ENCODE results near the gene BSX.

BSX gene

GRCh38 chr11:122981388-122982264, at the start of gene BSX:
Gene BSX, minus strand, starts transcription at chr11:122981834. Its CDS starts 163 bp downstream, at chr11:122981671.
- Histone ChIP-seq H3K4me3 (ENCODE audit: insufficient read length, low read depth) (no peak within 1 kb of the TSS), H3K4me1 (ENCODE audit: insufficient read depth, insufficient read length) (no peaks in the 10 kb centered on the region), H3K27me3 (ENCODE audit: insufficient read depth, insufficient read length) (peaks cover 100% of the 10 kb centered on the region), H3K9ac (ENCODE audit: insufficient read length, low read depth) (no peak within 1 kb of the TSS), H3K9me3 (ENCODE audit: insufficient read depth, low read length) (no peaks in the 10 kb centered on the region), H3K36me3 (ENCODE audit: insufficient read depth, insufficient read length, low read length) (no peaks in the 10 kb centered on the region)
- DNase-seq (ENCODE audit: low read depth, low spot score), result peak; percentile 78
- no peak for TF ChIP-seq SUZ12 (IDR thresholded peaks at IDR 0.05; ENCODE audit: extremely low read depth, insufficient read depth, insufficient read length)
- TF ChIP-seq YY1 (IDR thresholded peaks at IDR 0.05; ENCODE audit: insufficient read depth, insufficient read length), result no peak
- no peak for TF ChIP-seq ZNF274 (IDR thresholded peaks at IDR 0.05; ENCODE audit: low read depth, low read length)

DNA sequence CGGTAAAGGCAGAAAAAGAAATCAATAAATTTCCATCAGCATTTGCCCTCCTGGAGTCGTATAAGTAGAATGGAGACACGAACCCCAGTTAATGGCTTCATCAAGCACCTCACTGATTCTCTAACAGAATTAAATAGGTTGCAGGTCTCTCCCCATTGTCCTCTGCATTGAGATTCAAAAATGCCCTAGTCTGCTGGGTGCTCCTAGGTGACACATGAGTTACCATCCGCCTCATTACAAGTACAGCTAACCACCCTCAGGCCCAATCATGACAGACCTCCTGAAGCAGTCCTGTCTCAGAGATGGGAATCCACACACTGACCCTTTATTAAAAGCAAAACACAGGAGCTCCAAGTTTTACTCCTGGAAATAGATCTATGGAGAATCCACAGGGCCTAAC, 48.9 kb upstream of the BSX start:
- DNase-seq (ENCODE audit: low read depth, low spot score), result no peak
- no peaks in the 10 kb centered on the region for H3K27me3 ChIP-seq (ENCODE audit: insufficient read depth, insufficient read length)
- no peaks in the 10 kb centered on the region for H3K36me3 ChIP-seq (ENCODE audit: insufficient read depth, insufficient read length, low read length)
- H3K9ac ChIP-seq (ENCODE audit: insufficient read length, low read depth), result no peak overlapping the region
- TF ChIP-seq ZNF274 (IDR thresholded peaks at IDR 0.05; ENCODE audit: low read depth, low read length) (no peak), SUZ12 (IDR thresholded peaks at IDR 0.05; ENCODE audit: extremely low read depth, insufficient read depth, insufficient read length) (no peak), YY1 (IDR thresholded peaks at IDR 0.05; ENCODE audit: insufficient read depth, insufficient read length) (no peak)
- no peak overlapping the region for H3K4me3 ChIP-seq (ENCODE audit: insufficient read length, low read depth)
- H3K4me1 ChIP-seq (ENCODE audit: insufficient read depth, insufficient read length), result no peaks in the 10 kb centered on the region
- H3K9me3 ChIP-seq (ENCODE audit: insufficient read depth, low read length), result no peaks in the 10 kb centered on the region

- peak; percentile 62 for DNase-seq (ENCODE audit: low read depth, low spot score)
- Histone ChIP-seq H3K36me3 (ENCODE audit: insufficient read depth, insufficient read length, low read length) (no peaks in the 10 kb centered on the region), H3K27me3 (ENCODE audit: insufficient read depth, insufficient read length) (peaks cover 3% of the 10 kb centered on the region), H3K4me1 (ENCODE audit: insufficient read depth, insufficient read length) (no peaks in the 10 kb centered on the region), H3K9ac (ENCODE audit: insufficient read length, low read depth) (no peak overlapping the region), H3K9me3 (ENCODE audit: insufficient read depth, low read length) (no peaks in the 10 kb centered on the region), H3K4me3 (ENCODE audit: insufficient read length, low read depth) (no peak overlapping the region)
- TF ChIP-seq ZNF274 (IDR thresholded peaks at IDR 0.05; ENCODE audit: low read depth, low read length), result no peak
- TF ChIP-seq SUZ12 (IDR thresholded peaks at IDR 0.05; ENCODE audit: extremely low read depth, insufficient read depth, insufficient read length), result no peak
- no peak for TF ChIP-seq YY1 (IDR thresholded peaks at IDR 0.05; ENCODE audit: insufficient read depth, insufficient read length)
Measured at GRCh38 chr11:123020968-123021367, 39.3 kb upstream of the BSX start.

- H3K4me1 ChIP-seq (ENCODE audit: insufficient read depth, insufficient read length), result no peaks in the 10 kb centered on the region
- DNase-seq (ENCODE audit: low read depth, low spot score), result no peak
- TF ChIP-seq SUZ12 (IDR thresholded peaks at IDR 0.05; ENCODE audit: extremely low read depth, insufficient read depth, insufficient read length) (no peak), YY1 (IDR thresholded peaks at IDR 0.05; ENCODE audit: insufficient read depth, insufficient read length) (no peak), ZNF274 (IDR thresholded peaks at IDR 0.05; ENCODE audit: low read depth, low read length) (no peak)
- H3K27me3 ChIP-seq (ENCODE audit: insufficient read depth, insufficient read length), result peaks cover 3% of the 10 kb centered on the region
- no peaks in the 10 kb centered on the region for H3K9me3 ChIP-seq (ENCODE audit: insufficient read depth, low read length)
- no peak overlapping the region for H3K9ac ChIP-seq (ENCODE audit: insufficient read length, low read depth)
- no peaks in the 10 kb centered on the region for H3K36me3 ChIP-seq (ENCODE audit: insufficient read depth, insufficient read length, low read length)
- H3K4me3 ChIP-seq (ENCODE audit: insufficient read length, low read depth), result no peak overlapping the region
Measured at GRCh38 chr11:123018702-123019101, 37.1 kb upstream of the BSX start.

- no peak overlapping the region for H3K9ac ChIP-seq (ENCODE audit: insufficient read length, low read depth)
- no peaks in the 10 kb centered on the region for H3K9me3 ChIP-seq (ENCODE audit: insufficient read depth, low read length)
- no peaks in the 10 kb centered on the region for H3K27me3 ChIP-seq (ENCODE audit: insufficient read depth, insufficient read length)
- H3K36me3 ChIP-seq (ENCODE audit: insufficient read depth, insufficient read length, low read length), result no peaks in the 10 kb centered on the region
- no peak for DNase-seq (ENCODE audit: low read depth, low spot score)
- H3K4me3 ChIP-seq (ENCODE audit: insufficient read length, low read depth), result no peak overlapping the region
- no peak for TF ChIP-seq YY1 (IDR thresholded peaks at IDR 0.05; ENCODE audit: insufficient read depth, insufficient read length)
- TF ChIP-seq ZNF274 (IDR thresholded peaks at IDR 0.05; ENCODE audit: low read depth, low read length), result no peak
- no peak for TF ChIP-seq SUZ12 (IDR thresholded peaks at IDR 0.05; ENCODE audit: extremely low read depth, insufficient read depth, insufficient read length)
- no peaks in the 10 kb centered on the region for H3K4me1 ChIP-seq (ENCODE audit: insufficient read depth, insufficient read length)
Measured at GRCh38 chr11:123011510-123011909, 29.9 kb upstream of the BSX start.

- H3K36me3 ChIP-seq (ENCODE audit: insufficient read depth, insufficient read length, low read length), result no peaks in the 10 kb centered on the region
- no peaks in the 10 kb centered on the region for H3K4me1 ChIP-seq (ENCODE audit: insufficient read depth, insufficient read length)
- H3K9ac ChIP-seq (ENCODE audit: insufficient read length, low read depth), result no peak overlapping the region
- H3K9me3 ChIP-seq (ENCODE audit: insufficient read depth, low read length), result no peaks in the 10 kb centered on the region
- DNase-seq (ENCODE audit: low read depth, low spot score), result peak; percentile 52
- H3K27me3 ChIP-seq (ENCODE audit: insufficient read depth, insufficient read length), result no peaks in the 10 kb centered on the region
- no peak for TF ChIP-seq ZNF274 (IDR thresholded peaks at IDR 0.05; ENCODE audit: low read depth, low read length)
- TF ChIP-seq SUZ12 (IDR thresholded peaks at IDR 0.05; ENCODE audit: extremely low read depth, insufficient read depth, insufficient read length), result no peak
- no peak for TF ChIP-seq YY1 (IDR thresholded peaks at IDR 0.05; ENCODE audit: insufficient read depth, insufficient read length)
- no peak overlapping the region for H3K4me3 ChIP-seq (ENCODE audit: insufficient read length, low read depth)
Measured at GRCh38 chr11:123006860-123007542, 25.4 kb upstream of the BSX start.

GRCh38 chr11:123000721-123001120, 19.1 kb upstream of the BSX start:
- Histone ChIP-seq H3K9me3 (ENCODE audit: insufficient read depth, low read length) (no peaks in the 10 kb centered on the region), H3K4me3 (ENCODE audit: insufficient read length, low read depth) (no peak overlapping the region), H3K4me1 (ENCODE audit: insufficient read depth, insufficient read length) (no peaks in the 10 kb centered on the region), H3K27me3 (ENCODE audit: insufficient read depth, insufficient read length) (peaks cover 5% of the 10 kb centered on the region), H3K36me3 (ENCODE audit: insufficient read depth, insufficient read length, low read length) (no peaks in the 10 kb centered on the region), H3K9ac (ENCODE audit: insufficient read length, low read depth) (no peak overlapping the region)
- TF ChIP-seq SUZ12 (IDR thresholded peaks at IDR 0.05; ENCODE audit: extremely low read depth, insufficient read depth, insufficient read length), result no peak
- no peak for TF ChIP-seq ZNF274 (IDR thresholded peaks at IDR 0.05; ENCODE audit: low read depth, low read length)
- TF ChIP-seq YY1 (IDR thresholded peaks at IDR 0.05; ENCODE audit: insufficient read depth, insufficient read length), result no peak
- DNase-seq (ENCODE audit: low read depth, low spot score), result no peak

Data from NT2/D1 (cell line).